Astrocyte of the spinal cord (primary cell): ENCODE results near the gene SPOCK1.

Experiments used
- DNase-seq: peaks from one replicate; pipeline ENCODE4 v3.0.0; 2011; ENCODE audit warnings: low read depth, low spot score
- H3K4me3 ChIP-seq: 2 replicates; pipeline ENCODE4 v1.5.1; 2011; ENCODE audit warnings: low read depth, mild to moderate bottlenecking, low read length, moderate library complexity
- in situ Hi-C: cut with HindIII; loops from 2 replicates; pipeline ENCODE4 v1.10.0; 2017; ENCODE audit warnings: low sequenced_read_pairs
- TF ChIP-seq, protein P1 (sequence below): IDR thresholded peaks from 2 replicates; pipeline ENCODE4 v1.5.1; 2012; ENCODE audit warnings: low read depth, mild to moderate bottlenecking, low read length, inconsistent platforms

The SPOCK1 gene

DNA sequence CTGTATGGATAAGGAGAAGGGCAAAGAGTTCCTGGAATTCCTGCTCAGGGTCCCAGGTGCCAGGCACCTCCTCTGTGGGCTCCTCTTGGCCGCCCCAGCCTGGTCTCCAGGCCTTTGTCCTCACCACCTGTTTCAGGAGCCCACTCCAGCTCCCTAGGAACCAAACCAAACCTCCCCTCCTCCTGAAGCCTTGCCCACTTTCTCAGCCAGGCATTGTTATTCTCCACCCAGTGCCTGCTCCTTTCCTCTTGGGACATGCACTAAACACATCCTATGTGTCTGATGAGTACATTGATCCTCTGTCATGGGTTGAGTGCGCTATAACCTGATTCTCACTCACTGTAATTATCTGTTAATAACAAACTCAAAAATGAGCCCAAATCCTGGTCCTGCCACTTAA is 189.8 kb downstream of the SPOCK1 start:
- TF ChIP-seq, protein P1, sequence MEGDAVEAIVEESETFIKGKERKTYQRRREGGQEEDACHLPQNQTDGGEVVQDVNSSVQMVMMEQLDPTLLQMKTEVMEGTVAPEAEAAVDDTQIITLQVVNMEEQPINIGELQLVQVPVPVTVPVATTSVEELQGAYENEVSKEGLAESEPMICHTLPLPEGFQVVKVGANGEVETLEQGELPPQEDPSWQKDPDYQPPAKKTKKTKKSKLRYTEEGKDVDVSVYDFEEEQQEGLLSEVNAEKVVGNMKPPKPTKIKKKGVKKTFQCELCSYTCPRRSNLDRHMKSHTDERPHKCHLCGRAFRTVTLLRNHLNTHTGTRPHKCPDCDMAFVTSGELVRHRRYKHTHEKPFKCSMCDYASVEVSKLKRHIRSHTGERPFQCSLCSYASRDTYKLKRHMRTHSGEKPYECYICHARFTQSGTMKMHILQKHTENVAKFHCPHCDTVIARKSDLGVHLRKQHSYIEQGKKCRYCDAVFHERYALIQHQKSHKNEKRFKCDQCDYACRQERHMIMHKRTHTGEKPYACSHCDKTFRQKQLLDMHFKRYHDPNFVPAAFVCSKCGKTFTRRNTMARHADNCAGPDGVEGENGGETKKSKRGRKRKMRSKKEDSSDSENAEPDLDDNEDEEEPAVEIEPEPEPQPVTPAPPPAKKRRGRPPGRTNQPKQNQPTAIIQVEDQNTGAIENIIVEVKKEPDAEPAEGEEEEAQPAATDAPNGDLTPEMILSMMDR: no peak
- DNase-seq: no peak
- in situ Hi-C loops: no loop called here
- no peak overlapping the region for H3K4me3 ChIP-seq

DNA sequence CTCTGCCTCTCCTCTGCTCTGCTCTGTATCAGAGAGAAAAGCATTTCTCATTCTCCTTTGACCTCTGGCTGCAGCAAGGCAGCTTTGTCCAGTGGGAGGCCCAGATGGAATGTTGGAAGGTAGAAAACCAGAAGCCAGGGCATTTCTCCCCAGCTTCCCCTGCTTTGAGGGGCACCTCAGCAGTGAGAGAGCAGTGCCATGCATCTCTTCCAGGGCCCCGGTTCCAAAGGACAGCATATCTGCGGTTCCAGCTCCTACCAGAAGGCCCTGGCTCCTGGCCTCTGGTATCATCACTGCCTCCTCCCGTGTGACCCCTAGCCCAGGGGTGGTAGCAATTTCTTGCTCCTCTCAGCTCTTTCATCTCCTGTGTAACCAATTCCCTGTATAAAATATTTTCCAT is 190.8 kb downstream of the SPOCK1 start:
- H3K4me3 ChIP-seq: no peak overlapping the region
- no peak for DNase-seq
- in situ Hi-C loops: no loop called here
- TF ChIP-seq, protein P1: no peak

DNA sequence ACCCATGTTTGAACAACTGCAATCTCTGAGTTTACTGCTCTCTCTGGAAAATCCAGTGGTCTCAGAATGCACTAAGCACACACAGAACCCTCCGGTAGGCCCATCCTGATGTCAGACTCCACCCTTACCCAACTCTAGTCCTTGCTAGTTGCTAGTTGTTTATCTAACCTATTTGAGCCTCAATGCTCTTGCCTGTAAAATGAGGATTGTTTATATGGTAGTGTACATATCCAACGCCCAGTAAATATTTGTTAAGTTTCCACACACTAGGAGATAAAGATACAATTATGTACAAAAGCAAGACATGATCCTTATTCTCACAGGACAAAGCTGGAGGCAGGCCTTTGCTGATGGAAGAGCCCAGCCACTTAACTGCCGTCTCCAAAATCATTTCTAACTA is 192.2 kb downstream of the SPOCK1 start:
- TF ChIP-seq, protein P1: no peak
- no peak overlapping the region for H3K4me3 ChIP-seq
- no peak for DNase-seq
- in situ Hi-C loops: no loop called here

DNA sequence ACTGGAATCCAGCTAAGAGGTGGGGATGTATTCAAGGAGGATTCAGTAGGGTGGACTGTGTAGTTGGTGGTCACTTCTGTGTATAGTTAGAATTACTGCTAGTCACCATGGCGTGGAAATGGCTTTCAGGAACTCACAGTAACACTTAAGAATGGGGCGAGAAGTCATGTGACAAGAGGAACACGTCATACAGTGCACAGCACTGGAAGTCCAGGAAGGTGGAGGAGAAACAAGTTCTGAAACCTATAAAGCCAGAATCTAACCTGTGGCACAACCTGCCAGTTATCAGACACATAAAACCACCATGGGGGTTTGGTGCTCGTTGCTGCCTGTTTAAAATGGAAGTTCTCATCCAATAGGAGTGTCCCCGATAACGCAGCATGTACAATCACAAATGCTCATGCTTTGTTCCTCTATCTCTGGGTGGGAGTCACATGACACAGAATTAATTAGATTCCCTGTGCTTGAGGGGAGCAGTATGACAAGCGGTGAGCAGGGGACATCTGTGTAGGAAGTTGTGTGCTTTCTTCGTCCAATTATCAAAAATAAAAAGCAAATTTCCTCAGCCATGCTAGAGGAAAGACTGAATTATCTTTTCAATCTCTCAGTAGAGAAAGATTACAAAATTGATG is 193.0 kb downstream of the SPOCK1 start:
- no peak overlapping the region for H3K4me3 ChIP-seq
- TF ChIP-seq, protein P1: no peak
- in situ Hi-C loops: no loop called here
- DNase-seq: no peak

DNA sequence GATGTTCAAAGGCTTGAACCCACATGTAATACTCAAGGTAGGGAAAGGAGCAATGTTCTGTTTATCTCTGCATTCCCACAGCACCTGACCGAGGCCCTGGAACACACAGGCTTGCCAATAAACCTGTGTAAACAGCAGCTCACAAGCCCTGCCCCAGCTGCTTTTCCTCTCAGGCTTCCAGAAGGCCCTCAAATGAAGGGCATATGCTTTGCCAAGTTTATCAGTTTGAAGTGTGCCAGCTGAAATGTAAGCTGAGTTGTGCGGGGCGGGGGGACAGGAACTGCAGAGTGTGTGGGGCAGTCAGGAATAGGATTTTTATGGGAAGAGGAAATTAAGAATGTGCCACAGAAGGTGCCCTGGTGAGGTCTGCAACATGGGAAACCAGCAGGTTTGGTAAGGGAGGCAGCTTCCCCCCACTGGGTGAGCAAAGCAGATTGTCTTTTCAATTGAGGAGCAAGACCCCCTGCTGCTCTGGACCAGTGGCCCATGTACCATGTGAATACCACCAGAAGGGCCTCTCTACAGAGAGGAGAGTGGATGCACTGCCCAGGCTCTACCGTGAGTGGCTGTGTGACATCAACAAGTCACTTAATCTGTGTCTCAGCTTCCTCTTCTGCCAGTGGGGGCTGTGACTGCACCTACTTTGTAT is 194.8 kb downstream of the SPOCK1 start:
- no peak overlapping the region for H3K4me3 ChIP-seq
- no peak for DNase-seq
- in situ Hi-C loops: no loop called here
- TF ChIP-seq, protein P1: no peak

DNA sequence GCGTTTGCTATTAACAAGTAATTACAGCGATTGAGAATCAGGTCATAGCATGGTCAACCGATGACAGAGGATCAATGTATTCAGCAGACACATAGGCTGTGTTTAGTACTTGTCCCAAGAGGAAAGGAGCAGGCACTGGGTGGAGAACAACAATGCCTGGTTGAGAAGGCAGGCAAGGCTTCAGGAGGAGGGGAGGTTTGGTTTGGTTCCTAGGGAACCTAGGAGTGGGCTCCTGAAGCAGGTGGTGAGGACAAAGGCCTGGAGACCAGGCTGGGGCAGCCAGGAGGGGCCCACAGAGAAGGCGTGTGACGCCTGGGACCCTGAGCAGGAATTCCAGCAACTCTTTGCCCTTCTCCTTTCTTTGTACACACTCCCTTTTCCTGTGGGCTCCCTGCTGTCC is 195.6 kb downstream of the SPOCK1 start:
- H3K4me3 ChIP-seq: no peak overlapping the region
- TF ChIP-seq, protein P1: no peak
- in situ Hi-C loops: no loop called here
- DNase-seq: no peak
